ENCODE results near the gene MAPKAP1.

DNA sequence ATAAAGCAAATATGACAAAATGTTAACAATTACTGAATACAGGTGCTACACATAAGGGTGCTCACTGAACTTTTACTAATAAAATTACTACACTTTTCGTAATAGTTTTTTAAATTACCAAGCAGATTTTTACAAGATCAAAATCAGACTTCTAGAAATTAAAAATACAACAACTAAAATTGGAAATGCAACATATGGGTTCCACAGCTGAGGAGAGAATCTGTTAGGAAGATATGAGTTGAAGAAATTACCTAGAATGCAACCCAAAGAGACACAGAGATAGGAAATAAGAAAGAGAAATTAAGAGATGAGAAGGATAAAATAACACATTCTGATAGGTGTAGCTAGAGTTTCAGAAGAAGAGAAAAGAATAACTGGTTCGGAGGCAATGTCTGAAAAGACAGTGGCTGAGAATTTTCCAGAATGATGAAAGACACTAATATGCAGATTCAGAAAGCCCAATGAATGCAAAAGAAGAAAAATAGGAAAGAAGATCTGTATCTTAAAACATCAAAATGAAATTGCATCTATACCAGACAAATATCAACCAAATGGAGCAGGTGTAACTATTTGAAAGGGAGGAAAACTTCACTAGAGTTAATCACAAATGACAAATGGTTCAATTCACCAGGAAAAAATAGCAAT, 95.8 kb downstream of the MAPKAP1 start:
- TF ChIP-seq, protein P1, sequence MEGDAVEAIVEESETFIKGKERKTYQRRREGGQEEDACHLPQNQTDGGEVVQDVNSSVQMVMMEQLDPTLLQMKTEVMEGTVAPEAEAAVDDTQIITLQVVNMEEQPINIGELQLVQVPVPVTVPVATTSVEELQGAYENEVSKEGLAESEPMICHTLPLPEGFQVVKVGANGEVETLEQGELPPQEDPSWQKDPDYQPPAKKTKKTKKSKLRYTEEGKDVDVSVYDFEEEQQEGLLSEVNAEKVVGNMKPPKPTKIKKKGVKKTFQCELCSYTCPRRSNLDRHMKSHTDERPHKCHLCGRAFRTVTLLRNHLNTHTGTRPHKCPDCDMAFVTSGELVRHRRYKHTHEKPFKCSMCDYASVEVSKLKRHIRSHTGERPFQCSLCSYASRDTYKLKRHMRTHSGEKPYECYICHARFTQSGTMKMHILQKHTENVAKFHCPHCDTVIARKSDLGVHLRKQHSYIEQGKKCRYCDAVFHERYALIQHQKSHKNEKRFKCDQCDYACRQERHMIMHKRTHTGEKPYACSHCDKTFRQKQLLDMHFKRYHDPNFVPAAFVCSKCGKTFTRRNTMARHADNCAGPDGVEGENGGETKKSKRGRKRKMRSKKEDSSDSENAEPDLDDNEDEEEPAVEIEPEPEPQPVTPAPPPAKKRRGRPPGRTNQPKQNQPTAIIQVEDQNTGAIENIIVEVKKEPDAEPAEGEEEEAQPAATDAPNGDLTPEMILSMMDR (conservative IDR thresholded peaks at IDR 0.05), result no peak
- no peak for TF ChIP-seq ZFX (IDR thresholded peaks at IDR 0.05)

Measured in C4-2B (cell line).